Nephron (organoid): Measurements from ENCODE around the gene SRGAP3.
A peak's percentile ranks its signal among the peaks of the same experiment; 100 is the strongest.

Experiments
- H3K27ac Mint-ChIP-seq, 3 experiments: 2 replicates each; pipeline ENCODE4 v1.8.0; 2020; ENCODE audit warnings: mixed read lengths in 3 of 3, mild to moderate bottlenecking in 2 of 3, moderate library complexity in 1 of 3
- H3K27me3 Mint-ChIP-seq: 2 replicates; pipeline ENCODE4 v1.8.0; 2021; ENCODE audit warnings: low read depth, mild to moderate bottlenecking, moderate library complexity, mixed read lengths
- H3K36me3 Mint-ChIP-seq: 2 replicates; pipeline ENCODE4 v1.8.0; 2020; ENCODE audit warnings: low read depth, mixed read lengths
- H3K4me1 Mint-ChIP-seq: 2 replicates; pipeline ENCODE4 v1.8.0; 2020; ENCODE audit warnings: mixed read lengths
- H3K4me3 Mint-ChIP-seq, 3 experiments: 2 replicates each; pipeline ENCODE4 v1.8.0; 2020; ENCODE audit warnings: mild to moderate bottlenecking in 3 of 3, mixed read lengths in 3 of 3, moderate library complexity in 2 of 3
- H3K9me3 Mint-ChIP-seq: 2 replicates; pipeline ENCODE4 v1.8.0; 2020; ENCODE audit warnings: mixed read lengths
- CTCF ChIP-seq, 3 experiments: fragments of 200-600 bp; sonication (generic); IDR thresholded peaks; one replicate each; pipeline ENCODE4 v1.5.0; 2021; ENCODE audit warnings: antibody characterized with exemption in 3 of 3; ENCODE audit not compliant: unreplicated experiment in 3 of 3

SRGAP3 gene

GRCh38 chr3:9135930-9136525, 113.4 kb downstream of the SRGAP3 start:
- Mint-ChIP-seq H3K4me1 (peaks cover 63% of the 10 kb centered on the region), H3K27ac (peak overlapping the region in 2 of 3 experiments; percentile 56 to 57), H3K9me3 (no peaks in the 10 kb centered on the region), H3K4me3 (peak overlapping the region; percentile 72 to 80 (median 77)), H3K27me3 (peaks cover 5% of the 10 kb centered on the region), H3K36me3 (no peaks in the 10 kb centered on the region)
- no peak for TF ChIP-seq CTCF (IDR thresholded peaks at IDR 0.05; ENCODE audit: unreplicated experiment in 3 of 3)

GRCh38 chr3:9135526-9135925, 113.9 kb downstream of the SRGAP3 start:
- Mint-ChIP-seq H3K9me3 (no peaks in the 10 kb centered on the region), H3K36me3 (no peaks in the 10 kb centered on the region), H3K27ac (peak overlapping the region; percentile 35 to 57 (median 56)), H3K27me3 (peaks cover 5% of the 10 kb centered on the region), H3K4me1 (peaks cover 63% of the 10 kb centered on the region), H3K4me3 (peak overlapping the region; percentile 56 to 64 (median 59))
- TF ChIP-seq CTCF (IDR thresholded peaks at IDR 0.05; ENCODE audit: unreplicated experiment in 3 of 3) = no peak

GRCh38 chr3:9133656-9134055, 115.8 kb downstream of the SRGAP3 start:
- Mint-ChIP-seq H3K27me3 (peaks cover 5% of the 10 kb centered on the region), H3K36me3 (no peaks in the 10 kb centered on the region)
- no peak for TF ChIP-seq CTCF (IDR thresholded peaks at IDR 0.05; ENCODE audit: unreplicated experiment in 3 of 3)

GRCh38 chr3:9130345-9131305, 118.8 kb downstream of the SRGAP3 start:
- peak overlapping the region in 1 of 3 experiments; percentile 6 for H3K4me3 Mint-ChIP-seq
- TF ChIP-seq CTCF (IDR thresholded peaks at IDR 0.05; ENCODE audit: unreplicated experiment in 3 of 3) = no peak
- peaks cover 4% of the 10 kb centered on the region for H3K27me3 Mint-ChIP-seq
- no peaks in the 10 kb centered on the region for H3K36me3 Mint-ChIP-seq
- H3K27ac Mint-ChIP-seq = peak overlapping the region; percentile 65 to 80 (median 70)
- peaks cover 54% of the 10 kb centered on the region for H3K4me1 Mint-ChIP-seq
- no peaks in the 10 kb centered on the region for H3K9me3 Mint-ChIP-seq

More at GRCh38 chr3:9133656-9134055, 115.8 kb downstream of the SRGAP3 start:
- H3K4me3 Mint-ChIP-seq = peak overlapping the region in 1 of 3 experiments; percentile 31
- peaks cover 60% of the 10 kb centered on the region for H3K4me1 Mint-ChIP-seq
- H3K9me3 Mint-ChIP-seq = no peaks in the 10 kb centered on the region
- peak overlapping the region; percentile 63 to 76 (median 71) for H3K27ac Mint-ChIP-seq

- H3K9me3 Mint-ChIP-seq = no peaks in the 10 kb centered on the region
- H3K27me3 Mint-ChIP-seq = peaks cover 9% of the 10 kb centered on the region
- no peak for TF ChIP-seq CTCF (IDR thresholded peaks at IDR 0.05; ENCODE audit: unreplicated experiment in 3 of 3)
- no peak overlapping the region for H3K4me3 Mint-ChIP-seq
- H3K36me3 Mint-ChIP-seq = no peaks in the 10 kb centered on the region
- peaks cover 59% of the 10 kb centered on the region for H3K4me1 Mint-ChIP-seq
- no peak overlapping the region for H3K27ac Mint-ChIP-seq
Measured at GRCh38 chr3:9129365-9129764, 120.1 kb downstream of the SRGAP3 start.
